Dermis microvascular lymphatic vessel endothelial cell (primary cell): ENCODE measurements around the gene UBN2. TPM values are rescaled to one million over a fixed set of nuclear protein-coding genes. Genes with fewer than 3 reads are reported as not detected.

Experiments used
- DNase-seq, 2 donors: peaks; one replicate each; pipeline versions ENCODE4 v3.0.0 to v3.0.0-alpha.2; 2010; ENCODE audit warnings: low read depth in 2 of 2
- total RNA-seq: library from RNA; depleted of rRNA; stranded (reverse); fragments of >200 nt; gene quantifications from 2 replicates; pipeline ENCODE4 v1.2.1, GENCODE V29; 2014

The UBN2 gene
- total RNA-seq, 1 donor from 2014 or later: 2.8 TPM

- no peak for DNase-seq
Observed at GRCh38 chr7:139345042-139345441, 114.0 kb downstream of the UBN2 start.

GRCh38 chr7:139351027-139351426, 120.0 kb downstream of the UBN2 start:
- no peak for DNase-seq

- no peak for DNase-seq
Observed at GRCh38 chr7:139354729-139355128, 123.7 kb downstream of the UBN2 start.

GRCh38 chr7:139355320-139355719, 124.3 kb downstream of the UBN2 start:
- no peak for DNase-seq

Other genes with a start within 250 kb of the UBN2 start
- gene KIAA1549, start 249.8 kb upstream of the UBN2 start, total RNA-seq: 1.9 and 3.3 TPM in 2 replicates
- gene ZC3HAV1L, start 195.2 kb upstream of the UBN2 start, total RNA-seq: 14.2 and 21.4 TPM in 2 replicates
- gene ZC3HAV1, start 121.5 kb upstream of the UBN2 start, total RNA-seq: 27.7 and 38.3 TPM in 2 replicates
- gene FMC1, start 110.1 kb downstream of the UBN2 start, total RNA-seq: 8.9 and 16.6 TPM in 2 replicates
- 27.3 and 27.8 TPM in 2 replicates for gene LUC7L2, start 128.7 kb downstream of the UBN2 start, total RNA-seq